ENCODE measurements around the gene ZNF732.
A peak's percentile ranks its signal among the peaks of the same experiment; 100 is the strongest.

DNA sequence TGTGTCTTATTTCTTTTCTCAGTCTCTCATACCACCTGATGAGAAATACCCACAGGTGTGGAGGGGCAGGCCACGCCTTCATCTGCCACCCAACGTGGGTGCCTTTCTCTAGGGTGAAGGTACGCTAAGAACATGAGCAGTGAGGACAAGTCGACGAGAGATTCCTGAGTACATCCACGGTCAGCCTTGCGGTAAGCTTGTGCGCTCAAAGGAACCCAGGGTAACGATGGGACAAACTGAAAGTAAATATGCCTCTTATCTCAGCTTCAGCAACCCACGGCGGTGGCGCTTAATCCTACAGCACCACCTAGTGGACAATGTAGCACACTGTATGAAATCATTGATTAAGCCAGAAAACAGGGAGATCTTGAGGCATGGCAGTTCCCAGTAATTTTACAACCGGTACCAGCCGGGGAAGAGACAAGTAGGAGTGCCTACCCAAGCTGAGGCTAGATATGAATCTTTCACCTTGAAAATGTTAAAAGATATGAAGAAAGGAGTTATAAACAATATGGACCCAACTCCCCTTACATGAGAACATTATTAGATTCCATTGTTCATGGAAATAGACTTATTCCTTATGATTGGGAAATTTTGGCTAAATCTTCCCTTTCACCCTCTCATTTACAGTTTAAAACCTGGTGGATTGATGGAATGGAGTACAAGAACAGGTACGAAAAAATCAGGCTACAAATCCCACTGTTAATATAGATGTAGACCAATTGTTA is 63.0 kb downstream of the ZNF732 start:
- TF ChIP-seq, protein P1, sequence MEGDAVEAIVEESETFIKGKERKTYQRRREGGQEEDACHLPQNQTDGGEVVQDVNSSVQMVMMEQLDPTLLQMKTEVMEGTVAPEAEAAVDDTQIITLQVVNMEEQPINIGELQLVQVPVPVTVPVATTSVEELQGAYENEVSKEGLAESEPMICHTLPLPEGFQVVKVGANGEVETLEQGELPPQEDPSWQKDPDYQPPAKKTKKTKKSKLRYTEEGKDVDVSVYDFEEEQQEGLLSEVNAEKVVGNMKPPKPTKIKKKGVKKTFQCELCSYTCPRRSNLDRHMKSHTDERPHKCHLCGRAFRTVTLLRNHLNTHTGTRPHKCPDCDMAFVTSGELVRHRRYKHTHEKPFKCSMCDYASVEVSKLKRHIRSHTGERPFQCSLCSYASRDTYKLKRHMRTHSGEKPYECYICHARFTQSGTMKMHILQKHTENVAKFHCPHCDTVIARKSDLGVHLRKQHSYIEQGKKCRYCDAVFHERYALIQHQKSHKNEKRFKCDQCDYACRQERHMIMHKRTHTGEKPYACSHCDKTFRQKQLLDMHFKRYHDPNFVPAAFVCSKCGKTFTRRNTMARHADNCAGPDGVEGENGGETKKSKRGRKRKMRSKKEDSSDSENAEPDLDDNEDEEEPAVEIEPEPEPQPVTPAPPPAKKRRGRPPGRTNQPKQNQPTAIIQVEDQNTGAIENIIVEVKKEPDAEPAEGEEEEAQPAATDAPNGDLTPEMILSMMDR (IDR thresholded peaks at IDR 0.05; ENCODE audit: poor library complexity), result peak; percentile 47
- TF ChIP-seq EZH2phosphoT487 (IDR thresholded peaks at IDR 0.05; ENCODE audit: low read depth, severe bottlenecking, unreplicated experiment) (no peak), EZH2 (IDR thresholded peaks at IDR 0.05; ENCODE audit: borderline replicate concordance) (no peak)

All from hepatocyte (in vitro differentiated cells).